ENCODE data around the gene CTNNA2. TPM values are rescaled to one million over a fixed set of nuclear protein-coding genes. Genes with fewer than 3 reads are reported as not detected.

CTNNA2 gene
- polyA plus RNA-seq, 1 experiment: not detected

DNA sequence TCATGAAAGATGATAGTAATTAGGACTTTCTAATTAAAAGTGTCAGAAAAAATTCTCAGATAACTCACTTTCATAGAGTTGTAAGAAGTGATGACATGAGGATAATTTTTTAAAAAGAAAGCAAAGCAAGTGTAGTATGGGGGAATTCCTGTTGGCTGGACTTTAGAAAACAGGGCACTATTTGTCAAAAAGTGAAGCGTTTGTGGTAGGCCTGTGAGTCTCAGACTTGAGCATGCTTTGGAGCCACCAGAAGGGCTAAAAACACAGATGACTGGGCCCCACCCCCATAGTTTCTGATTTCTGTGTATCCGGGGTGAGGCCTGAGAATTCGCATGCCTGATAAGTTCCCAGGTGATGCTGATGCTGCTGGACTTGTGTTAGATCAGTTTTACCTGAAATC lies 1014.3 kb downstream of the CTNNA2 start:
- TF ChIP-seq, protein P1, sequence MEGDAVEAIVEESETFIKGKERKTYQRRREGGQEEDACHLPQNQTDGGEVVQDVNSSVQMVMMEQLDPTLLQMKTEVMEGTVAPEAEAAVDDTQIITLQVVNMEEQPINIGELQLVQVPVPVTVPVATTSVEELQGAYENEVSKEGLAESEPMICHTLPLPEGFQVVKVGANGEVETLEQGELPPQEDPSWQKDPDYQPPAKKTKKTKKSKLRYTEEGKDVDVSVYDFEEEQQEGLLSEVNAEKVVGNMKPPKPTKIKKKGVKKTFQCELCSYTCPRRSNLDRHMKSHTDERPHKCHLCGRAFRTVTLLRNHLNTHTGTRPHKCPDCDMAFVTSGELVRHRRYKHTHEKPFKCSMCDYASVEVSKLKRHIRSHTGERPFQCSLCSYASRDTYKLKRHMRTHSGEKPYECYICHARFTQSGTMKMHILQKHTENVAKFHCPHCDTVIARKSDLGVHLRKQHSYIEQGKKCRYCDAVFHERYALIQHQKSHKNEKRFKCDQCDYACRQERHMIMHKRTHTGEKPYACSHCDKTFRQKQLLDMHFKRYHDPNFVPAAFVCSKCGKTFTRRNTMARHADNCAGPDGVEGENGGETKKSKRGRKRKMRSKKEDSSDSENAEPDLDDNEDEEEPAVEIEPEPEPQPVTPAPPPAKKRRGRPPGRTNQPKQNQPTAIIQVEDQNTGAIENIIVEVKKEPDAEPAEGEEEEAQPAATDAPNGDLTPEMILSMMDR (IDR thresholded peaks at IDR 0.05; ENCODE audit: low read depth, low read length): no peak
- Histone ChIP-seq H3K27ac (ENCODE audit: low read depth, low read length) (no peak overlapping the region), H3K9me3 (ENCODE audit: control insufficient read depth, insufficient read depth, low read length) (no peaks in the 10 kb centered on the region), H3K27me3 (ENCODE audit: control insufficient read depth, insufficient read depth, low read length) (no peaks in the 10 kb centered on the region), H3K4me3 (ENCODE audit: low read depth, low read length) (no peak overlapping the region)
- DNase-seq (ENCODE audit: low read depth, low spot score): no peak
- ChIA-PET POLR2A (no interaction called here), CTCF (interaction anchor here (1.2 kb wide), 1 partner anchor 28 kb away, joined by 3 read pairs; no protein-coding TSS in a partner anchor)

DNA sequence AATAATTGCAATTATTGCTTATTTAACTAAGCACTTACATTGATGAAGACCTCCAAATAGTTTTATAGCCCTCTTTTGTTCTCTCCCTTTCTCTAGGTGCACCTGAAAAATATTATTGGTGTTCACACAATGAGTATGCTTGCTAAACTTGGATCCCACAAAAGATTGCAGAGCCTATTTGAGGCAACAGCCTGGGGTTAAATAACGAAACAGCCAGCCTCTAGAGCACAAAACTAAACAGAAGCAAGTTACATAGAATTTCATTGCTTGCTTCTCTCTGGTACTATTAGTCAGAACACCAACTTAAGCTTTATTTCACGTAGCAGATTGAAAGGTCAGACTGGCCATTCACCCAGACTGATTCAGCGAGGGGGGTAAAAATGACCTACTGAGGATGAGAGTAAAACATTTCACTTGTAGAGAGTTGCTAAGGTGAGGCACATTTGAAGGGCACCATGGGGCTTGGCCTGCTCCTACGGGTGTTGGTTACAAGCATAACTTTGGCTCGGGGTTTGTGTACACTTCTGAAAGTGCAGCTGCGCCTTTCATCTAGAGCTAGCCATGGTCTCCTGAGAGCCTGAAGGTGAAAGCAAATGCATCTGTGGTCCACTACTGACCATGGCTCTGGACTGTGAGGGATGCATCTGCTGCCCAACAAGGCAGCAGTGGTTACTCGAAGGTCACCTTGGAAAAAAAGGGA lies 1016.8 kb downstream of the CTNNA2 start:
- Histone ChIP-seq H3K27ac (ENCODE audit: low read depth, low read length) (no peak overlapping the region), H3K27me3 (ENCODE audit: control insufficient read depth, insufficient read depth, low read length) (no peaks in the 10 kb centered on the region), H3K9me3 (ENCODE audit: control insufficient read depth, insufficient read depth, low read length) (no peaks in the 10 kb centered on the region), H3K4me3 (ENCODE audit: low read depth, low read length) (no peak overlapping the region)
- no peak for DNase-seq (ENCODE audit: low read depth, low spot score)
- CTCF ChIA-PET: no interaction called here
- POLR2A ChIA-PET: no interaction called here
- TF ChIP-seq, protein P1 (IDR thresholded peaks at IDR 0.05; ENCODE audit: low read depth, low read length): no peak

GRCh38 chr2:80530442-80531064 lies 1017.7 kb downstream of the CTNNA2 start:
- Histone ChIP-seq H3K4me3 (ENCODE audit: low read depth, low read length) (no peak overlapping the region), H3K9me3 (ENCODE audit: control insufficient read depth, insufficient read depth, low read length) (no peaks in the 10 kb centered on the region), H3K27ac (ENCODE audit: low read depth, low read length) (no peak overlapping the region), H3K27me3 (ENCODE audit: control insufficient read depth, insufficient read depth, low read length) (no peaks in the 10 kb centered on the region)
- CTCF ChIA-PET: no interaction called here
- no peak for DNase-seq (ENCODE audit: low read depth, low spot score)
- TF ChIP-seq, protein P1 (IDR thresholded peaks at IDR 0.05; ENCODE audit: low read depth, low read length): no peak
- POLR2A ChIA-PET: no interaction called here

- POLR2A ChIA-PET: no interaction called here
- no peak for DNase-seq (ENCODE audit: low read depth, low spot score)
- Histone ChIP-seq H3K4me3 (ENCODE audit: low read depth, low read length) (no peak overlapping the region), H3K9me3 (ENCODE audit: control insufficient read depth, insufficient read depth, low read length) (no peaks in the 10 kb centered on the region), H3K27ac (ENCODE audit: low read depth, low read length) (no peak overlapping the region), H3K27me3 (ENCODE audit: control insufficient read depth, insufficient read depth, low read length) (no peaks in the 10 kb centered on the region)
- CTCF ChIA-PET: no interaction called here
- TF ChIP-seq, protein P1 (IDR thresholded peaks at IDR 0.05; ENCODE audit: low read depth, low read length): no peak
Observed at GRCh38 chr2:80531319-80531718, 1018.5 kb downstream of the CTNNA2 start.

- H3K9me3 ChIP-seq (ENCODE audit: control insufficient read depth, insufficient read depth, low read length): no peaks in the 10 kb centered on the region
- POLR2A ChIA-PET: no interaction called here
- H3K27me3 ChIP-seq (ENCODE audit: control insufficient read depth, insufficient read depth, low read length): no peaks in the 10 kb centered on the region
- CTCF ChIA-PET: no interaction called here
- no peak overlapping the region for H3K4me3 ChIP-seq (ENCODE audit: low read depth, low read length)
- TF ChIP-seq, protein P1 (IDR thresholded peaks at IDR 0.05; ENCODE audit: low read depth, low read length): no peak
- H3K27ac ChIP-seq (ENCODE audit: low read depth, low read length): no peak overlapping the region
- no peak for DNase-seq (ENCODE audit: low read depth, low spot score)
Observed at GRCh38 chr2:80545420-80546210, 1032.8 kb downstream of the CTNNA2 start.
